ENCODE results near the gene OR52H1.

The OR52H1 gene

DNA sequence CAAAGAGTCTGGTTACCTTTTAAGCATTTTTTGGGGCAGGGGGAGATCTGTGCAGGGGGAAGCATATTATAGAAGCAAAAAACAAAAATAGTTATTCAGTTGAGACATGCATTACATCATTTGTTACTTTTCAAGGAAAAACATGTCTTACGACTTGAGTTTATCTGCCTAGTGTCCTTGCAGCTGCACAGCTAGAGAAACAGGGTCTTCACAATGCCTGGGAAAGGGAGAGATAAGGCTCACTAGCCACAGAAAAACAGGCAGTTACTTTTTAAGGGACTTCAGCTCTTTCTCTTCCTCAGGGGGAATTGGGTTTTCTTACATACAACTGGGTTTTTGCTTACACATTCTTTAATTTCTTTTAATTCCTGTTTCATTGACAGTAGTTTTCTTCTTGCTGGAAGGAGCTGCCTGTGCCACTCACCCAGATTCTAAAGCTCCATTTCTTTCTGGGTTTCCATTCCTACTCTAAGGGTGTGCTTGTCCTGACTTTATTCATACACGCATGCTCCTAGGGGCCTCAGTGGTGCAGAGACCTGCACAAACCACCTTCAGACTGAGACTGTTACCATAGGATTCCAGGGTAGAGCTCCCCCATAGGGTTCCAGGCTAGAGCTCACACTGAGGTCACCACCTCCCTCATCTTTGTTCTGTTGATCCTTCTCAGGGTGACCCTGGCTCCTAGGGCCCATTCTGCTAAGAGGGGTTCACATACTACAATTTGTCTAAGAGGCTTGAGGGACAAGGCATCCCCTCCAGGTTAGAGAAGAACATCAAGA lies 17.1 kb downstream of the OR52H1 start:
- DNase-seq = no peak

DNA sequence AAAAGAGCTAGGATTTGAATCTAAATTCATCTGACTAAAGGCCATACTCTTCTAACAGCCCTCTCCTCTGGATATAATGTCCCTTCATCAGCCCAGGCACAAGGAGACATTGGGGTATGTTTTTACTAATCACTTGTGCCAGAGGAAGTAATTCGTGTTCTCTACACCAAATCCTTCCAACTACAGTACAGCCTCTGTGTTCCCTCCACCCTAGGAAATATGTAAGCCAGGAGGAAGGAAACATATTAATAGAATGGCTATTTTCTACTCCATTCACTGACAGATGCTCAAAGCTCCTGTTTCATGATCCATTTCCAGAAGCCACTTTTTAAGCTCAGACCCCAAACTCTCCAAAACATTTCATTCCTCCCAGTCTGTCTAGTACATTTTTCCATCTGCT lies 19.8 kb downstream of the OR52H1 start:
- no peak for DNase-seq

DNA sequence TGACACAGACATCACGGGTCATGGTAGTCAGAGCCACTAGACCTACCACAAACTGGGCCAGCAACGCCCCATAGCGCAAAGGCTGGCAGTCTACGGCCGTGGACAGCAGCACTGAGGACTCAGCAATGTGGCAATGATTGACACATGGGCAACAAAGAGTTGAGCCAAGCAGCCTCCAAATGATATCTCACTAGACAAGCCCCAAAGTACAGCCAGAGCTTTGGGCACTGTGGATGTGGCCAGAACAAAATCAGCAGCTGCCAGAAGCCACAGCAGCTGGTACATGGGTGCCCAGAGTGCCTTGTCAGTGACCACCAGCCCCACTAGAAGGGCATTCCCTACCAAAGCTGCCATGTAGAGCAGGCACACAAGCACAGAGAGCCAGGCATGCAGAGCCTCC lies 20.6 kb downstream of the OR52H1 start:
- DNase-seq = no peak

- peak; percentile 73 for DNase-seq
Observed at GRCh38 chr11:5524756-5525155, 23.6 kb downstream of the OR52H1 start.

- DNase-seq = peak; percentile 8
Observed at GRCh38 chr11:5522308-5522707, 26.0 kb downstream of the OR52H1 start.

- no peak for DNase-seq
Observed at GRCh38 chr11:5521540-5521939, 26.8 kb downstream of the OR52H1 start.

DNA sequence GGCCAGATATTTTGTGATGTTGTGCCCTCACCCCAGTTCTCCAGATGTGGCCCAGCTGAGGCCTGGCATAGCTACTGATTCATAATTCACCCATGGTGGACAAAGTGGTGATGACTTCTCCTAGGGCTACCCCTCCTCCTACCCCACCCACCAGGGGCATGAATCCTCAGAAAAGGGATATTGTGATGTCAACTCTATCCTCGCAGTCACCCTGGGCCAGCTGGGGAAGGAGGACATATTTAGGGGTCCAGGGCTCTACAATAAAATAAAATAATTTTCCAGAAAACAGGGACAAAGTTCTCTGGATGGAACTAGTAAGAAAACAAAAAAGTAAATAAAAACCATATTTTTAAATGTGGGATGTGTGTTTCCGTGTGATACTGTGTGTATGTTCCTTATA lies 31.7 kb downstream of the OR52H1 start, which contains the start of gene UBQLNL:
TSS of gene UBQLNL (minus strand) at position 101 of the 400 bp plus-strand sequence. CDS start 258 bp downstream, outside the sequence.
- DNase-seq = no peak

DNA sequence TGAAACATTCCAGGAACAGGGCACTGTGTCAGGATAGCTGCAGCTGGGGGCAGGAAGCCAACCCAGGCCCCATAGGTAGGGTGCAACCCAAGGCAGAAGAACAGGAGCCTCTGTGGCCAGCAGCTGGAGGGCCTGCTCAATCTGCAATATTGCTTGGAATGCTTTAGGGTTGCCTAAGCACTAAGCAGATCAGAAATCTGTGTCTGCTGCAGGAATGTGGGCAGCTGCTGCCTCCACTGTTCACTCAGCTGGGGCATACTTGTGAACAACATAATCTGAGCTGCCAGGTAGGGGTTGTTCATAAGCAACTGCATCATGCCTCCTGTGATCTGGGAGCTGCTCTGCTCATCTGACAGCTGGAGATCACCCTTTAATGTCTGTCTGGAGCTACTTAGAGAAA lies 33.5 kb downstream of the OR52H1 start:
- no peak for DNase-seq

DNA sequence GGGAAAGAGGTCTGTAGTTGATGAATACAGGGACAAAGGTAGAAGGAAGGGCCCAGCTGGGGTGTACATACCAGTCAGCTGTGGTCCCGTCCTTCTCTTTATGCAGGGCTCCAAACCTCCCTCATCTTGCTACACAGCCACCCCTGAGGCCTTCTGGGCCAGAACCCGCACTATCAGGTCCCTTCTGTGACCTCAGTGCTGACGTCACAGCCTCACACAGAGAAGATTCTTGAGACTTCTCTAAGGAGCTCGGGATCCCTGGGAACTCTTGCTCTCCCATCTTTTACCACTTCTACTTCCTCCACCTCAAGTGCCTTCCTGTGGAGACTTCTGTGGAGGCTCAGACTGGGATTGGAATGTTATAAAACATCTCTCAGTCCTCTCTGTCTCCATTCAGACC lies 38.5 kb downstream of the OR52H1 start, which contains the start of gene UBQLN3:
TSS of gene UBQLN3 (minus strand) at position 155 of the 400 bp plus-strand sequence. CDS start 399 bp downstream, outside the sequence.
- DNase-seq = no peak

- no peak for DNase-seq
Observed at GRCh38 chr11:5508605-5509004, 39.7 kb downstream of the OR52H1 start.

DNA sequence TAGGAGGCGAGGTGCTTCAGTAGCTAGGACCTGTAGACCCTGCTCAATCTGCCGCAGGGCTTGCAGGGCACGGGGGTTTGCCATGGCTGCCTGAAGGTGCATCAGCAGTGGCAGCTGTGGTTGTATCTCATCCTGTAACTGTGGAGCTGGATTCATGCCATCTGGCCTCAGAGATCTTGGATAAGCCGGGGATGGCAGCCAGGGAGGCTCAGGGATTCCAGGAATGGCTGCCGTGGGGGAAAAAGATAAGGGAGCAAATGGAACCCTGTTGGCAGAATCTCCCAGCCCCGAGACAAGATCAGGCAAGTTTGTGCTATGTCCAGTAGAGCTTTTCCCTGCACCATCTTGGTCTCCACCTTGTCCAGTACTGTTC lies 40.4 kb downstream of the OR52H1 start:
- DNase-seq = no peak

DNA sequence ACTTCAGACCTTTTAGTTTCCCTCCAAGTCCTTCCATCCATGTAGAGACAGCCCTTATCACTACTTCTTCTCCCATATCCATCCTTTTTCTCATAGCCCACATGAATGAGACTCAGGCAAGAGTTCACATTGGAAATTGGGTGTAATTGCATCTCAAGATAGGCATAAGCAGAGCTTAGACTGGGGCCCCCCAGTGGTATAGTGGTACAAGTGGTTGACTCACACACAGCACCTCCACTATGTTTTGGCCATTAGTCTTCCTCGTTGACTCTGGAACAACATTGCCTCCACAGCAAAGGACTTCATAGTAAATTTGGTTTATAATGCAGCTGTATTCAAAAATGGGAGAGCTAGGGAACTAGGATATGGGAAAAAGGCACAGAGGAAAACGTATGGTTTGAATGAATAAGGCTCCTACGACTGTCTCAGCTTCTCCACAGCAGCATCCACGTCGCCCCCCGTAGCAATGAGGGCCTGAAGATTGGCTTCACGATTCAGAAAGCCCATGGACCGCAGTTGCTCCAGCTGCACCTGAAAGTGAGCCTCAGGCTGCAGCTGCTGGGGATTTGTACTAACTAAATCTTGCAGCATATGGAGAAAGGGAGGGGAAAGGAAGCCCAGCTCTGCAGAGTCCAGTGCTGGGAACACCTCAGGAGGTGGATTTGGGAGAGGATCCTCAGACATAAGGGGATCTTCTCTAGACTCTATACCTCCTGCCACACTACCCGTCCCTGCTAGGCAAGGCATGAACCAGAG lies 41.0 kb downstream of the OR52H1 start:
- DNase-seq = no peak

DNA sequence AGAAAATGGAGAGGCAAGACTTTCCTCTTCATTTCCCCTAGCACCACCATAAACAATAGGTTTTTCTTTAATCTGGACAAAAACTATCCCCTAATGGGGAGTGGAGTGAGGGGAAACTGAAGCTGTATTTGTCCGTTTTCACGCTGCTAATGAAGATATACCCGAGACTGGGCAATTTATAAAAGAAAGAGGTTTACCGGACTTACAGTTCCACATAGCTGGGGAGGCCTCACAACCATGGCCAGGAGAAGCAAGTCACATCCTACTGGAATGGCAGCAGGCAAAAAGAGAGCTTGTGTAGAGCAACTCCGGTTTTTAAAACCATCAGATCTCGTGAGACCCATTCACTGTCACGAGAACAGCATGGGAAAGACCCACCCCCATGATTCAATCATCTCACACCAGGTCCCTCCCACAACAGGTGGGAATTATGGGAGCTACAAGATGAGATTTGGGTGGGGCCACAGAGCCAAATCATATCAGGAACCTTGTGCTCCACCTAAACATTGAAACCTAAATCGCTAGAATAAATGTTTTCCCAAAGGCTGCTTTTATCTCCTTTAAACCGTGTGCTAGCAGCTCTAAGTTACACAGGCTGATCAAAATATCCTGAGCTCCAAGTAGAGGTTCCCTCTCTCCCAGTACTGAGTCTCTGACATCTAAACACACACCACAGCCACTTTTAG lies 42.8 kb downstream of the OR52H1 start:
- DNase-seq = no peak

DNA sequence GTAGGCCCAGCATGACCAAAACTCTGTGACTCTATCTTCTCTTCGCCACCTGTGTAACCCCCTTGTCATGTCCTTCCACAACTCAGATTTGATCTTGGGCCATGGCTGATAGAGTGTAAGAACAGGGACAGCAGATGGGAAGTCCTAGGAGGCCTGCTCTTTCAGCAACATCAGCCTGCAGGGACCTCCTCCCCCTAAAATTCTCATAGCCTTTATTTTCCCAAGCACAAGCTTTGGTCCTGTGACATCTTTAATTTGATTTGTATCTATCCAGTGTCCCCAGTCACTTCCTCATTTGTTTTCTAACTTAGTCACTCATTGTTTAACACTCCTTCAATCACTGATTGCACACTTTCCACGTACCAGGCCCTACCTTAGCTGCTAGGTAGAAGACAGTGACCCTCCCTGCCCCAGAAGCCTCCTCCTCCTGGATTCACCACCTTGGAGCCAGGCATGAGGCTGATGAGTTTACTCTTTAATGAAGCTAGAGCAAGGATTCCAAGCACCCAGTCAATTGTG lies 43.9 kb downstream of the OR52H1 start:
- no peak for DNase-seq

DNA sequence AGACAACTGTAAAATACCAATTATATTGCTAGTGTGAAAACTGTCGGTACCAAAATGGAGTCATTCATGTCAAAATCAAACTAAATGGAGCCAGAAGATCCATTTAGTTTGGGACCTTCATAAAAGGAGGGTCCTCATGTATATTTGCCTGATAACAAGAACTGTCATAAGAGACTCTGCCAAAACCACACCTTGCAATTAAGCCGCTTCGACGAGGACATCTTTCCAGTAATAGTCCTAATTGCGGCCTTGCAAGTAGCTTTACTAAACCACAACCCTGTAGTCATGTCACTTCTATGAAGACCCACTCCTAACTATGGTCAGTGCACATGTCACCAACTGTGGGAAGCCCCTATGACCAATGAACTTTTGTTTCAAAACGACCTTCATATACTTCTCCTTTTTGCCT lies 47.9 kb downstream of the OR52H1 start:
- no peak for DNase-seq

DNA sequence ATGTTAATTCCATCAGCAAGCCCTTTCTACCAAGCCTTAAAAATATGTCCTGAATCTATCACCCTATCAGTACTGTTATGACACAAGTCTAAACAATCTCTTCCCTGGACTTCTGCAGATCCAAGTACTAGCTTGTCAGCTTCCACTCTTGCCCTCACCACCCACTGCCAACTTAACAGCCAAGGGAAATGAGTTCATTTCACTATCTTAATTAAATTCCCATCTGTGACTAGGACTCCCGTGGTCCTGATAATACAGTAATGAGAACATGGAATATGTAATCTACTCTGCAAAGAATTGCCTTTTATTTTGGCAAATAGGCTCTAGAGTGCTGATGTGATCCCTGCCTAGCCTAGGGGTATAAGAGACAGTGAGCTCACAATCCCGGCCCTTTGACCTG lies 48.7 kb downstream of the OR52H1 start:
- DNase-seq = no peak
